Right atrium auricular region (tissue), 2 donors: Measurements from ENCODE around the gene RAPH1. TPM values are rescaled to one million over a fixed set of nuclear protein-coding genes. Genes with fewer than 3 reads are reported as not detected.

Source experiments
- DNase-seq: peaks from one replicate; pipeline ENCODE4 v3.0.0-alpha.2; 2019; ENCODE audit warnings: low spot score
- H3K27ac ChIP-seq, 2 donors: fragments of 200-600 bp; sonication (generic); 1 replicate in 1 of 2; 2 replicates in 1 of 2; pipeline ENCODE4 v1.5.1; 2016 to 2019
- H3K27me3 ChIP-seq, 2 donors: fragments of 200-600 bp; sonication (generic); one replicate each; pipeline versions ENCODE4 v1.5.1 to v1.6.0; 2017 to 2019
- H3K36me3 ChIP-seq: fragments of 200-600 bp; sonication (generic); one replicate; pipeline ENCODE4 v1.5.1; 2016
- H3K4me1 ChIP-seq, 2 donors: fragments of 200-600 bp; sonication (generic); one replicate each; pipeline versions ENCODE4 v1.5.1 to v1.6.0; 2017 to 2019
- H3K4me3 ChIP-seq, 2 donors: fragments of 200-600 bp; sonication (generic); 1 replicate in 1 of 2; 2 replicates in 1 of 2; pipeline ENCODE4 v1.5.1; 2017 to 2019; ENCODE audit warnings: mild to moderate bottlenecking in 1 of 2, moderate library complexity in 1 of 2
- H3K9me3 ChIP-seq, 2 donors: fragments of 200-600 bp; sonication (generic); one replicate each; pipeline ENCODE4 v1.5.1; 2019
- total RNA-seq, 2 donors: library from RNA; depleted of rRNA; stranded (reverse); fragments of >200 nt; gene quantifications; one replicate each; pipeline ENCODE4 v1.1.0, GENCODE V29; 2016
- TF ChIP-seq, protein P1 (sequence below), 2 donors: fragments of 200-600 bp; sonication (generic); IDR thresholded peaks; one replicate each; pipeline ENCODE4 v1.5.1; 2019; ENCODE audit warnings: antibody characterized with exemption in 2 of 2

The RAPH1 gene
- total RNA-seq, 2 donors from 2014 or later: 17.4 to 18.7 TPM

- TF ChIP-seq, protein P1, sequence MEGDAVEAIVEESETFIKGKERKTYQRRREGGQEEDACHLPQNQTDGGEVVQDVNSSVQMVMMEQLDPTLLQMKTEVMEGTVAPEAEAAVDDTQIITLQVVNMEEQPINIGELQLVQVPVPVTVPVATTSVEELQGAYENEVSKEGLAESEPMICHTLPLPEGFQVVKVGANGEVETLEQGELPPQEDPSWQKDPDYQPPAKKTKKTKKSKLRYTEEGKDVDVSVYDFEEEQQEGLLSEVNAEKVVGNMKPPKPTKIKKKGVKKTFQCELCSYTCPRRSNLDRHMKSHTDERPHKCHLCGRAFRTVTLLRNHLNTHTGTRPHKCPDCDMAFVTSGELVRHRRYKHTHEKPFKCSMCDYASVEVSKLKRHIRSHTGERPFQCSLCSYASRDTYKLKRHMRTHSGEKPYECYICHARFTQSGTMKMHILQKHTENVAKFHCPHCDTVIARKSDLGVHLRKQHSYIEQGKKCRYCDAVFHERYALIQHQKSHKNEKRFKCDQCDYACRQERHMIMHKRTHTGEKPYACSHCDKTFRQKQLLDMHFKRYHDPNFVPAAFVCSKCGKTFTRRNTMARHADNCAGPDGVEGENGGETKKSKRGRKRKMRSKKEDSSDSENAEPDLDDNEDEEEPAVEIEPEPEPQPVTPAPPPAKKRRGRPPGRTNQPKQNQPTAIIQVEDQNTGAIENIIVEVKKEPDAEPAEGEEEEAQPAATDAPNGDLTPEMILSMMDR (IDR thresholded peaks at IDR 0.05): no peak
- H3K27me3 ChIP-seq: no peaks in the 10 kb centered on the region
- H3K36me3 ChIP-seq: no peaks in the 10 kb centered on the region
- DNase-seq: no peak
- H3K9me3 ChIP-seq: no peaks in the 10 kb centered on the region
- H3K4me1 ChIP-seq: no peaks in the 10 kb centered on the region
- H3K4me3 ChIP-seq: no peak overlapping the region
- no peak overlapping the region for H3K27ac ChIP-seq
These were observed 37.2 kb upstream of the RAPH1 start for GRCh38 chr2:203572316-203572715.

DNA sequence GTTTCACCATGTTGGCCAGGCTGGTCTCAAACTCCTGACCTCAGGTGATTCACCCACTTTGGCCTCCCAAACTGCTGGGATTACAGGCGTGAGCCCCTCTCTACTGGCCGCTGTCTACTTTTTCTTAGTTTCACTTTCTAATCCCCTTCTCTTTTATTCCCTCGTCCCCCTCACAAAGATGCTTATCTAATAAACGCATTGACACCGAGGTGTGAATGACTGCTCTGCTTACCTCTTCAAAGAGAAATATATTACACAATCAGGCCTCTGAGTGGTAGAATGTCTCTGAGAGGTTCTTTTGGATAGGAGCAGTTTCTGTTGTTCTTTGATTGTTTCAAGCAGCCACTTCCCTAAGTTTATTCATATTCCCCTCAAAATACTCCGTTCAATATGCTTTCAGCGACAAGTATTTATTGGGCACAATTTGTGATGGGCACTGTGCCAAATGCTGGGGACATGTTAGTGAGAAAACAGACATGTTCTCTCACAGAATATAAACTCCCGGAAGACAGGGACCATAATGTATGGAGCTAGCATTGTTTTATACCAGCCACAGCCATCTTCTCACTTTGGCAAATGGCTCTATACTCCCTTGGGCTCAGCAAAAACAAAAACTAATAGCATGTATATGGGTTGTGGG lies 34.7 kb upstream of the RAPH1 start:
- DNase-seq: no peak
- Histone ChIP-seq H3K4me1 (no peaks in the 10 kb centered on the region), H3K27ac (no peak overlapping the region), H3K9me3 (no peaks in the 10 kb centered on the region), H3K27me3 (no peaks in the 10 kb centered on the region), H3K4me3 (no peak overlapping the region), H3K36me3 (no peaks in the 10 kb centered on the region)
- TF ChIP-seq, protein P1 (IDR thresholded peaks at IDR 0.05): no peak

GRCh38 chr2:203567691-203568090 lies 32.6 kb upstream of the RAPH1 start:
- H3K4me1 ChIP-seq: peaks cover 0 to under 1% of the 10 kb centered on the region in 2 donors

DNA sequence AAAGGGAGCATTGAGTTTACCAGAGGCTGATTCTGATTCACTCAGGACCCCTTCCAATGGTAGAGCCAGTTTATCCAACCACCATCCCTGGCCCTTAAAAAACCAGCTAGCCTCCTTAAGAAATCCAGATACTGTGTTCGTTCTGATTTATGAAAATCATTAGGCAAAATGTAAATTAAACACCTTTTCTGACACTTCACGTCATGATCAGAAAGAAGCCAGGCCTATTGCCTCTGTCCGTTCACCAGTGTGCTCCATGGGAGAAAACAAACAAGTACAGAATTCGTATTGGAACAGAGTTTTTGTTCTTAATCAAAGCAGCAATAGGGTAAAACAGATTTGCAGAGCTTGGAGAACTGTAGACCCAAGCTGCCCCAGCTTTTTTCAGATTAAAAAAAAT lies 31.1 kb upstream of the RAPH1 start:
- Histone ChIP-seq H3K9me3 (no peaks in the 10 kb centered on the region), H3K36me3 (no peaks in the 10 kb centered on the region), H3K4me1 (peaks cover 0 to 5% of the 10 kb centered on the region in 2 donors), H3K27me3 (no peaks in the 10 kb centered on the region), H3K4me3 (no peak overlapping the region), H3K27ac (no peak overlapping the region)
- DNase-seq: no peak
- TF ChIP-seq, protein P1 (IDR thresholded peaks at IDR 0.05): no peak

More at GRCh38 chr2:203567691-203568090, 32.6 kb upstream of the RAPH1 start:
- no peak overlapping the region for H3K27ac ChIP-seq
- H3K9me3 ChIP-seq: no peaks in the 10 kb centered on the region
- TF ChIP-seq, protein P1 (IDR thresholded peaks at IDR 0.05): no peak
- no peak overlapping the region for H3K4me3 ChIP-seq
- no peak for DNase-seq
- no peaks in the 10 kb centered on the region for H3K36me3 ChIP-seq
- no peaks in the 10 kb centered on the region for H3K27me3 ChIP-seq

DNA sequence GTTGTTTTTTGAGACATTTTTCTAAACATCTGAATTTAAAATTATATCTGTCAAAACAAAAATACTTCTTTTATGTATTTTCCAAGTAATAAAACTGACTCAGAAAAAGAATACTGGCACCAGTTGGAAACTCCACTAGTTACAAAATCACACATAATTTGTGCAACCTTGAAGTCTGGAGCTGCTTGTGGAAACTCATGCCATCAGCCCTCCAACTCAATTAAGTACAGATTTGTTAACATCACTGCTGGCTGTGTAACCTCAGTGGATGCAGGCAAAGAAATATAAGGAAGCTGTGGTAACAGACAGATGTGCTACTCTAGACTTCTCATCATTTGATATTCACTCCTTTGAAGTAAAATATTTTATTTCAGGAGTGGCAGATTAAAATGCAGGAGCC lies 30.0 kb upstream of the RAPH1 start:
- DNase-seq: no peak
- Histone ChIP-seq H3K4me1 (peaks cover 0 to 5% of the 10 kb centered on the region in 2 donors), H3K4me3 (no peak overlapping the region), H3K27ac (no peak overlapping the region), H3K9me3 (no peaks in the 10 kb centered on the region), H3K36me3 (no peaks in the 10 kb centered on the region), H3K27me3 (no peaks in the 10 kb centered on the region)
- TF ChIP-seq, protein P1 (IDR thresholded peaks at IDR 0.05): no peak

- peaks cover 0 to 5% of the 10 kb centered on the region in 2 donors for H3K4me1 ChIP-seq
- TF ChIP-seq, protein P1 (IDR thresholded peaks at IDR 0.05): no peak
- no peaks in the 10 kb centered on the region for H3K9me3 ChIP-seq
- H3K27ac ChIP-seq: peak overlapping the region in 1 of 2 donors; percentile 11
- no peak overlapping the region for H3K4me3 ChIP-seq
- DNase-seq: no peak
- H3K27me3 ChIP-seq: no peaks in the 10 kb centered on the region
- H3K36me3 ChIP-seq: no peaks in the 10 kb centered on the region
These were observed 27.2 kb upstream of the RAPH1 start for GRCh38 chr2:203562268-203562667.
